ENCODE results near the gene KLHL2.

DNA sequence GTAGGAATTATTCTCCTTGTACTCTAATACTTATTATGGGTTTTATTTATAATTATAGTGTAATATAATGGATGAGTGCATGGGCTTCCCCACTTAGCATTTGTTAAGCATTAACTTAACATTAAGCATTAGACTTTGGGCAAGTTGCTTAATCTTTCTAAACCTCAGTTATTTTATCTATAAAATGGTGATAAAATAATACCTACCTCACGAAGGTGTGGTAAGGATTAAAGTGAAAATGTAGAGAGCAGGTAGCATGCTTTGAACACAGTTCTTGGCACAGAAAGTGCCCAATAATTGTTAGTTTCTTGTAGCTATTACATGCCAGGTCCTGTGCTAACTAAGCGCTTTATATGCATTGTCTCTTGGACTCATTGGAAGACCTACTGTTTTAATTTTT, 122.7 kb downstream of the KLHL2 start:
- TF ChIP-seq, protein P1, sequence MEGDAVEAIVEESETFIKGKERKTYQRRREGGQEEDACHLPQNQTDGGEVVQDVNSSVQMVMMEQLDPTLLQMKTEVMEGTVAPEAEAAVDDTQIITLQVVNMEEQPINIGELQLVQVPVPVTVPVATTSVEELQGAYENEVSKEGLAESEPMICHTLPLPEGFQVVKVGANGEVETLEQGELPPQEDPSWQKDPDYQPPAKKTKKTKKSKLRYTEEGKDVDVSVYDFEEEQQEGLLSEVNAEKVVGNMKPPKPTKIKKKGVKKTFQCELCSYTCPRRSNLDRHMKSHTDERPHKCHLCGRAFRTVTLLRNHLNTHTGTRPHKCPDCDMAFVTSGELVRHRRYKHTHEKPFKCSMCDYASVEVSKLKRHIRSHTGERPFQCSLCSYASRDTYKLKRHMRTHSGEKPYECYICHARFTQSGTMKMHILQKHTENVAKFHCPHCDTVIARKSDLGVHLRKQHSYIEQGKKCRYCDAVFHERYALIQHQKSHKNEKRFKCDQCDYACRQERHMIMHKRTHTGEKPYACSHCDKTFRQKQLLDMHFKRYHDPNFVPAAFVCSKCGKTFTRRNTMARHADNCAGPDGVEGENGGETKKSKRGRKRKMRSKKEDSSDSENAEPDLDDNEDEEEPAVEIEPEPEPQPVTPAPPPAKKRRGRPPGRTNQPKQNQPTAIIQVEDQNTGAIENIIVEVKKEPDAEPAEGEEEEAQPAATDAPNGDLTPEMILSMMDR (IDR thresholded peaks at IDR 0.05; ENCODE audit: insufficient read depth, low read depth, low read length) = no peak
- TF ChIP-seq EZH2 (IDR thresholded peaks at IDR 0.05; ENCODE audit: insufficient read depth, low read length) = no peak

All from astrocyte (in vitro differentiated cells and primary cell).